ENCODE measurements around the gene PDE1C. TPM values are rescaled to one million over a fixed set of nuclear protein-coding genes. Genes with fewer than 3 reads are reported as not detected.

PDE1C gene
- total and polyA plus RNA-seq, 9 donors: 4.8 to 20.0 (median 11.8) TPM

GRCh38 chr7:31890198-31890597, 180.0 kb downstream of the PDE1C start:
- H3K27ac ChIP-seq: no peak overlapping the region
- WGBS, 3 donors: 59 to 80% (median 79%) methylated on average over 3 of the region's 3 CpGs
- H3K9me3 ChIP-seq: no peaks in the 10 kb centered on the region
- no peak overlapping the region for H3K4me3 ChIP-seq
- no peak for DNase-seq
- TF ChIP-seq CTCF (IDR thresholded peaks at IDR 0.05): no peak
- TF ChIP-seq EP300 (IDR thresholded peaks at IDR 0.05): no peak
- TF ChIP-seq POLR2A (IDR thresholded peaks at IDR 0.05): no peak
- intact Hi-C loops (cut with DNase I): no loop called here
- no peaks in the 10 kb centered on the region for H3K36me3 ChIP-seq
- H3K4me1 ChIP-seq (ENCODE audit: insufficient read depth): no peaks in the 10 kb centered on the region
- no peaks in the 10 kb centered on the region for H3K27me3 ChIP-seq

- no peaks in the 10 kb centered on the region for H3K9me3 ChIP-seq
- H3K36me3 ChIP-seq: no peaks in the 10 kb centered on the region
- H3K27me3 ChIP-seq: no peaks in the 10 kb centered on the region
- no peak overlapping the region for H3K4me3 ChIP-seq
- no peaks in the 10 kb centered on the region for H3K4me1 ChIP-seq (ENCODE audit: insufficient read depth)
- DNase-seq: no peak
- H3K27ac ChIP-seq: no peak overlapping the region
- no peak for TF ChIP-seq EP300 (IDR thresholded peaks at IDR 0.05)
- TF ChIP-seq POLR2A (IDR thresholded peaks at IDR 0.05): no peak
- no peak for TF ChIP-seq CTCF (IDR thresholded peaks at IDR 0.05)
- 94 to 97% (median 97%) methylated on average over 2 of the region's 2 CpGs for WGBS, 3 donors
- intact Hi-C loops (cut with DNase I): no loop called here
Observed at GRCh38 chr7:31887006-31887405, 183.2 kb downstream of the PDE1C start.

- WGBS, 3 donors: 74 to 90% (median 89%) methylated on average over 2 of the region's 2 CpGs
- Histone ChIP-seq H3K4me3 (no peak overlapping the region), H3K9me3 (no peaks in the 10 kb centered on the region), H3K27me3 (no peaks in the 10 kb centered on the region), H3K27ac (no peak overlapping the region), H3K4me1 (ENCODE audit: insufficient read depth) (no peaks in the 10 kb centered on the region), H3K36me3 (no peaks in the 10 kb centered on the region)
- intact Hi-C loops (cut with DNase I): no loop called here
- no peak for DNase-seq
- no peak for TF ChIP-seq CTCF (IDR thresholded peaks at IDR 0.05)
- no peak for TF ChIP-seq POLR2A (IDR thresholded peaks at IDR 0.05)
- no peak for TF ChIP-seq EP300 (IDR thresholded peaks at IDR 0.05)
Observed at GRCh38 chr7:31885171-31885570, 185.0 kb downstream of the PDE1C start.

GRCh38 chr7:31883761-31884164, 186.4 kb downstream of the PDE1C start:
- H3K4me1 ChIP-seq (ENCODE audit: insufficient read depth): no peaks in the 10 kb centered on the region
- no peaks in the 10 kb centered on the region for H3K27me3 ChIP-seq
- WGBS, 3 donors: 49 to 57% (median 53%) methylated on average over 3 of the region's 3 CpGs
- H3K36me3 ChIP-seq: no peaks in the 10 kb centered on the region
- TF ChIP-seq POLR2A (IDR thresholded peaks at IDR 0.05) (no peak), CTCF (IDR thresholded peaks at IDR 0.05) (no peak), EP300 (IDR thresholded peaks at IDR 0.05) (no peak)
- intact Hi-C loops (cut with DNase I): no loop called here
- H3K9me3 ChIP-seq: no peaks in the 10 kb centered on the region
- H3K4me3 ChIP-seq: no peak overlapping the region
- no peak overlapping the region for H3K27ac ChIP-seq
- DNase-seq: no peak

- H3K9me3 ChIP-seq: no peaks in the 10 kb centered on the region
- H3K27ac ChIP-seq: no peak overlapping the region
- intact Hi-C loops (cut with DNase I): no loop called here
- H3K27me3 ChIP-seq: no peaks in the 10 kb centered on the region
- DNase-seq: no peak
- H3K4me1 ChIP-seq (ENCODE audit: insufficient read depth): no peaks in the 10 kb centered on the region
- H3K36me3 ChIP-seq: no peaks in the 10 kb centered on the region
- 51 to 55% (median 55%) methylated on average over 4 of the region's 4 CpGs for WGBS, 3 donors
- TF ChIP-seq POLR2A (IDR thresholded peaks at IDR 0.05) (no peak), EP300 (IDR thresholded peaks at IDR 0.05) (no peak)
- H3K4me3 ChIP-seq: no peak overlapping the region
Observed at GRCh38 chr7:31882187-31882586, 188.0 kb downstream of the PDE1C start.

All from ovary (tissue), 9 donors.